CD14-positive monocyte (primary cell): ENCODE measurements around the gene BCL2L11. TPM values are rescaled to one million over a fixed set of nuclear protein-coding genes. Genes with fewer than 3 reads are reported as not detected.

ENCODE experiments used
- DNase-seq, 3 donors: peaks; one replicate each; pipeline ENCODE4 v3.0.0-alpha.2; 2011 to 2022
- H2AFZ ChIP-seq: 2 replicates; pipeline ENCODE4 v1.6.0; 2012; ENCODE audit warnings: mild to moderate bottlenecking, low read depth, low read length, inconsistent platforms; ENCODE audit not compliant: insufficient read depth, poor library complexity, severe bottlenecking
- H3K27ac ChIP-seq, 2 donors: 1 replicate in 1 of 2; 2 replicates in 1 of 2; pipeline ENCODE4 v1.5.1; 2012 to 2013; ENCODE audit warnings: low read length in 2 of 2, control low read depth in 1 of 2, inconsistent platforms in 1 of 2, low read depth in 1 of 2, mild to moderate bottlenecking in 1 of 2
- H3K27me3 ChIP-seq, 2 donors: one replicate each; pipeline versions ENCODE4 v1.6.0 to v1.6.1; 2011 to 2013; ENCODE audit warnings: low read length in 2 of 2; ENCODE audit not compliant: control insufficient read depth in 2 of 2, insufficient read depth in 2 of 2
- H3K36me3 ChIP-seq, 2 donors: replicated peaks in 1 of 2; 1 replicate in 1 of 2; 2 replicates in 1 of 2; pipeline versions ENCODE4 v1.5.1 to v1.6.1; 2012 to 2013; ENCODE audit warnings: low read length in 2 of 2, control low read depth in 1 of 2, inconsistent platforms in 1 of 2, mild to moderate bottlenecking in 1 of 2; ENCODE audit not compliant: insufficient read depth in 2 of 2, control insufficient read depth in 1 of 2
- H3K4me1 ChIP-seq, 2 donors: 1 replicate in 1 of 2; 2 replicates in 1 of 2; pipeline versions ENCODE4 v1.5.1 to v1.6.1; 2012 to 2013; ENCODE audit warnings: low read length in 2 of 2, control low read depth in 1 of 2, inconsistent platforms in 1 of 2, mild to moderate bottlenecking in 1 of 2, moderate library complexity in 1 of 2; ENCODE audit not compliant: insufficient read depth in 2 of 2, control insufficient read depth in 1 of 2
- H3K4me2 ChIP-seq: replicated peaks from 2 replicates; pipeline ENCODE3; 2012; ENCODE audit warnings: low read length, moderate library complexity, mild to moderate bottlenecking; ENCODE audit not compliant: poor library complexity, severe bottlenecking; ENCODE audit errors: extremely low read depth
- H3K4me3 ChIP-seq, 3 experiments: fragments of 200-600 bp in 1 of 3; sonication (generic) in 1 of 3; replicated peaks in 1 of 3; 1 replicate in 2 of 3; 2 replicates in 1 of 3; pipeline ENCODE4 v1.5.1; 2011 to 2013; ENCODE audit warnings: low read length in 3 of 3, mild to moderate bottlenecking in 3 of 3, control low read depth in 2 of 3, low read depth in 2 of 3, inconsistent platforms in 1 of 3, moderate library complexity in 1 of 3
- H3K79me2 ChIP-seq: 2 replicates; pipeline ENCODE4 v1.6.0; 2012; ENCODE audit warnings: mild to moderate bottlenecking, control low read depth, inconsistent platforms, low read length, moderate library complexity; ENCODE audit not compliant: insufficient read depth
- H3K9ac ChIP-seq: 2 replicates; pipeline ENCODE4 v1.6.0; 2017; ENCODE audit warnings: low read length, mild to moderate bottlenecking; ENCODE audit not compliant: insufficient read depth, poor library complexity, severe bottlenecking
- H3K9me3 ChIP-seq, 2 donors: replicated peaks in 1 of 2; 1 replicate in 1 of 2; 2 replicates in 1 of 2; pipeline versions ENCODE4 v1.5.1 to v1.6.1; 2012 to 2013; ENCODE audit warnings: low read length in 2 of 2, control low read depth in 1 of 2; ENCODE audit not compliant: control insufficient read depth in 1 of 2, insufficient read depth in 1 of 2
- H4K20me1 ChIP-seq: 2 replicates; pipeline ENCODE4 v1.6.0; 2012; ENCODE audit warnings: mild to moderate bottlenecking, low read length, control low read depth, moderate library complexity; ENCODE audit not compliant: insufficient read depth
- H3K27ac Mint-ChIP-seq, 7 donors: one replicate each; pipeline ENCODE4 v1.8.0; 2020; ENCODE audit warnings: mild to moderate bottlenecking in 7 of 7, mixed read lengths in 7 of 7, moderate library complexity in 6 of 7, inconsistent platforms in 2 of 7
- H3K27me3 Mint-ChIP-seq, 3 donors: one replicate each; pipeline ENCODE4 v1.8.0; 2021 to 2022; ENCODE audit warnings: low read depth in 3 of 3, mild to moderate bottlenecking in 3 of 3, mixed read lengths in 3 of 3, moderate library complexity in 3 of 3, inconsistent platforms in 1 of 3
- H3K36me3 Mint-ChIP-seq, 2 donors: one replicate each; pipeline ENCODE4 v1.8.0; 2020; ENCODE audit warnings: mixed read lengths in 2 of 2, inconsistent platforms in 1 of 2, mild to moderate bottlenecking in 1 of 2
- H3K4me1 Mint-ChIP-seq: one replicate; pipeline ENCODE4 v1.8.0; 2020; ENCODE audit warnings: mild to moderate bottlenecking, mixed read lengths
- H3K4me3 Mint-ChIP-seq, 2 donors: one replicate each; pipeline ENCODE4 v1.8.0; 2020; ENCODE audit warnings: mild to moderate bottlenecking in 2 of 2, mixed read lengths in 2 of 2, moderate library complexity in 1 of 2
- H3K9me3 Mint-ChIP-seq, 7 donors: one replicate each; pipeline ENCODE4 v1.8.0; 2020 to 2022; ENCODE audit warnings: mixed read lengths in 7 of 7, mild to moderate bottlenecking in 6 of 7, moderate library complexity in 6 of 7, inconsistent platforms in 2 of 7
- CTCF ChIP-seq: fragments of 200-600 bp; IDR thresholded peaks from one replicate; pipeline ENCODE4 v1.8.0; 2022; ENCODE audit warnings: antibody characterized with exemption, mild to moderate bottlenecking
- WGBS: methylation state at CpG from one replicate; pipeline ENCODE4 v1.1.5; 2013; ENCODE audit warnings: missing lambda C conversion rate; ENCODE audit not compliant: insufficient coverage; 5-methylcytosine and 5-hydroxymethylcytosine counted together
- intact Hi-C, 2 donors: fragments of 100-400 bp; cut with micrococcal nuclease; formaldehyde crosslinking; loops; one replicate each; pipeline versions ENCODE4 v1.15.0 to v1.15.1; 2023
- polyA plus RNA-seq, 3 donors: library from polyadenylated mRNA; depleted of rRNA in 1 of 3; unstranded in 2 of 3; stranded (reverse) in 1 of 3; fragments of 300-500 nt in 2 of 3; fragments of >200 nt in 1 of 3; fragmentation: Illumina TruSeq in 2 of 3; gene quantifications; 1 replicate in 2 of 3; 2 replicates in 1 of 3; pipeline ENCODE4 v1.2.3, GENCODE V29; 2012 to 2021

Gene BCL2L11
- polyA plus RNA-seq, 3 donors = 8.8 to 27.6 (median 20.4) TPM

- H3K4me3 ChIP-seq = peak overlapping the region; percentile 38 to 98 (median 45)
- peak overlapping the region; percentile 97 for H3K4me2 ChIP-seq
- peaks cover 17% of the 10 kb centered on the region for H3K79me2 ChIP-seq
- peak overlapping the region; percentile 87 for H2AFZ ChIP-seq
- H3K9me3 ChIP-seq = no peaks in the 10 kb centered on the region
- peaks cover 24% of the 10 kb centered on the region for H4K20me1 ChIP-seq
- peaks cover 55 to 59% of the 10 kb centered on the region in 2 donors for H3K4me1 ChIP-seq
- Mint-ChIP-seq H3K4me1 (peaks cover 42% of the 10 kb centered on the region), H3K4me3 (peak overlapping the region; percentile 92 to 98), H3K36me3 (peaks cover 8 to 19% of the 10 kb centered on the region in 2 donors), H3K27me3 (peaks cover 56 to 62% (median 59%) of the 10 kb centered on the region in 3 donors), H3K27ac (peak overlapping the region in 4 of 7 donors; percentile 50 to 68 (median 60)), H3K9me3 (peaks cover 0 to 27% (median 7%) of the 10 kb centered on the region in 7 donors)
- no peak for TF ChIP-seq CTCF
- intact Hi-C loops = loop anchor here (5.0 to 10.0 kb wide), 2 partner anchors 304 to 584 kb away; no protein-coding TSS in a partner anchor
- no peak overlapping the region for H3K27ac ChIP-seq
- peaks cover 41 to 63% of the 10 kb centered on the region in 2 donors for H3K27me3 ChIP-seq
- DNase-seq = peak in 2 of 3 donors; percentile 3 to 12
- WGBS = 4% methylated on average over 33 of the region's 33 CpGs
- H3K36me3 ChIP-seq = no peaks in the 10 kb centered on the region
- peak overlapping the region; percentile 29 for H3K9ac ChIP-seq
Observed at GRCh38 chr2:111118481-111118980, 2.2 kb upstream of the BCL2L11 start.

GRCh38 chr2:111118981-111119821 lies 1.5 kb upstream of the BCL2L11 start:
- under 1% methylated on average over 57 of the region's 76 CpGs for WGBS
- H3K27me3 Mint-ChIP-seq = peaks cover 52 to 63% (median 56%) of the 10 kb centered on the region in 3 donors
- Histone ChIP-seq H4K20me1 (peaks cover 31% of the 10 kb centered on the region), H3K27ac (no peak overlapping the region), H3K27me3 (peaks cover 41 to 63% of the 10 kb centered on the region in 2 donors), H3K79me2 (peaks cover 24% of the 10 kb centered on the region), H2AFZ (peak overlapping the region; percentile 87), H3K36me3 (peaks cover 6 to 7% of the 10 kb centered on the region in 2 donors), H3K4me3 (peak overlapping the region; percentile 38 to 98 (median 45)), H3K9me3 (no peaks in the 10 kb centered on the region), H3K4me1 (peaks cover 60 to 63% of the 10 kb centered on the region in 2 donors), H3K9ac (peak overlapping the region; percentile 29), H3K4me2 (peak overlapping the region; percentile 97)
- intact Hi-C loops = loop anchor here (5.0 to 10.0 kb wide), 2 partner anchors 304 to 583 kb away; no protein-coding TSS in a partner anchor
- peaks cover 0 to 27% (median 7%) of the 10 kb centered on the region in 7 donors for H3K9me3 Mint-ChIP-seq
- no peak for TF ChIP-seq CTCF
- peak overlapping the region; percentile 92 to 98 for H3K4me3 Mint-ChIP-seq
- H3K36me3 Mint-ChIP-seq = peaks cover 14 to 25% of the 10 kb centered on the region in 2 donors
- DNase-seq = peak in 2 of 3 donors; percentile 8 to 14
- peak overlapping the region in 2 of 7 donors; percentile 50 to 59 for H3K27ac Mint-ChIP-seq
- H3K4me1 Mint-ChIP-seq = peaks cover 46% of the 10 kb centered on the region
